A549 treated with AZD9567 at 1 μM for 4 hours (cell line): ENCODE data around the gene ZNF776. TPM values are rescaled to one million over a fixed set of nuclear protein-coding genes. Genes with fewer than 3 reads are reported as not detected.

ENCODE experiments used
- total RNA-seq: library from RNA; stranded (reverse); fragments of 200-300 nt; extraction: Qiagen RNA extraction; gene quantifications from 5 replicates; pipeline ENCODE4 v1.2.3, GENCODE V29; 2022; ENCODE audit not compliant: insufficient read depth

Gene ZNF776
- 5.2 to 10.3 TPM (median 5.8 TPM) in 5 replicates for total RNA-seq

GRCh38 chr19:57746580-57747471, at the start of gene ZNF776:
TSS of gene ZNF776 (plus strand) at chr19:57746815. CDS start at chr19:57747059, 244 bp downstream.

GRCh38 chr19:57708641-57709361, 37.8 kb upstream of the ZNF776 start, which contains the start of gene ZNF154:
TSS of gene ZNF154 (minus strand) at chr19:57709204. CDS start at chr19:57708971, 233 bp downstream.

DNA sequence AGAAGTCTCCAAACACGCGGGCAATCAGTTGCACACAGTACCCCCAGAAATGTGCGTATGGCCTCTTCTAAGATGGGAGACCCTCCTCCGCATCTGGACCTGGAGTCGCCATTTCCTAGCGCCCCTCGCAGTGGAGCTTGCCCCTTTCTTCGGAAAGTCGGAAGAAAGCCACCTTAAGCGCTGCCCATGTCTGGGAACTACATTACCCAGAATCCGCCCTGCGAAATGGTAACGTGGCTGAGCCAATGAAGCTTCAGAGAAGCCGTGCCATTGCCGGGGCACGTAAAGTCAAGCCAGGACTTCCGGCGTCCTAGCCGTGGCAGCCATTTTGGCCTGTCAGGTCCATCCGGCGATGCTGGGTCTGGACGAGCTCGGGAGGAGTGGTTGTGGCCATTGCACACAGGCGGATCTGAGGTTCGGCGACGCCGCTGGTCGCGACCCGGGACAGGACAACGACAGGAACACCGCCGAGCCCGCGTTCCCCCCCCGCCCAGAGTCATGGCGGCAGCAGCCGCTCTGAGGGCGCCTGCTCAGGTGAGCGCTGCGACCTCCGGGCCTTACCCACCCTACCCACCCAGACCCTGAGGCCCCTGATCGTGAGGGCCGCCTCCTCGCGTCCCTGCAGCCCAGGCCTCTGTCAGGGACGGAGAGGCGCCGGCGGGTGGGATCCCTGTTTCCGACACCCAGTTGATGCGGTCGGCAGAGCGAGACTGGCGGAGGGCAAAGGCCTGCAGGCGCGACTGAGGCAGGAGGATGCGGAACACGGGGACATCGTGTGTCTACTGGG, 22.9 kb downstream of the ZNF776 start, which contains the start of gene ZNF586:
Gene ZNF586, plus strand, starts transcription at position 332 of the 787 bp plus-strand sequence. Its CDS starts 167 bp downstream, at position 499.

Other genes starting within 250 kb of the ZNF776 start
- 4.6 to 11.1 TPM (median 5.6 TPM) in 5 replicates for gene ZNF773, start 246.9 kb upstream of the ZNF776 start, total RNA-seq
- gene ZNF549, start 219.5 kb upstream of the ZNF776 start, total RNA-seq: 1.5 to 3.6 TPM (median 1.6 TPM) in 5 replicates
- gene ZNF550, start 187.0 kb upstream of the ZNF776 start, total RNA-seq: 3.2 to 4.8 TPM (median 4.3 TPM) in 5 replicates
- gene ZNF416, start 167.9 kb upstream of the ZNF776 start, total RNA-seq: 3.4 to 4.6 TPM (median 4.2 TPM) in 5 replicates
- gene ZIK1, start 162.7 kb upstream of the ZNF776 start, total RNA-seq: 0.18 TPM in 1 of 5 replicates, not detected in the others
- gene ZNF530, start 146.9 kb upstream of the ZNF776 start, total RNA-seq: 3.9 to 6.5 TPM (median 4.6 TPM) in 5 replicates
- gene ZNF134, start 132.6 kb upstream of the ZNF776 start, total RNA-seq: 7.5 to 20.4 TPM (median 8.9 TPM) in 5 replicates
- gene ZNF211, start 113.6 kb upstream of the ZNF776 start, total RNA-seq: 5.6 to 7.8 TPM (median 6.5 TPM) in 5 replicates
- gene ZSCAN4, start 77.9 kb upstream of the ZNF776 start, total RNA-seq: not detected in 5 replicates
- gene ZNF551, start 64.8 kb upstream of the ZNF776 start, total RNA-seq: 5.3 to 5.6 TPM (median 5.6 TPM) in 5 replicates
- not detected in 5 replicates for gene ZNF154, start 37.6 kb upstream of the ZNF776 start, total RNA-seq
- gene ZNF671, start 19.2 kb upstream of the ZNF776 start, total RNA-seq: 0.76 to 1.3 TPM (median 1.0 TPM) in 5 replicates
- gene ZNF586, start 22.9 kb downstream of the ZNF776 start, total RNA-seq: 4.8 to 12.4 TPM (median 5.5 TPM) in 5 replicates
- gene ZNF552, start 68.1 kb downstream of the ZNF776 start, total RNA-seq: 4.9 to 7.3 TPM (median 5.0 TPM) in 5 replicates
- 5.4 to 7.7 TPM (median 7.6 TPM) in 5 replicates for gene ZNF587B, start 83.5 kb downstream of the ZNF776 start, total RNA-seq
- 6.1 to 15.3 TPM (median 7.3 TPM) in 5 replicates for gene ZNF587, start 103.0 kb downstream of the ZNF776 start, total RNA-seq
- 1.8 to 3.6 TPM (median 3.1 TPM) in 4 of 5 replicates, not detected in the other for gene ZNF814, start 142.2 kb downstream of the ZNF776 start, total RNA-seq
- 2.7 to 4.3 TPM (median 3.4 TPM) in 5 replicates for gene ZNF417, start 169.8 kb downstream of the ZNF776 start, total RNA-seq
- gene ZNF418, start 188.6 kb downstream of the ZNF776 start, total RNA-seq: 0.91 to 1.2 TPM (median 1.1 TPM) in 5 replicates
- gene ZNF256, start 200.9 kb downstream of the ZNF776 start, total RNA-seq: 0.94 to 1.4 TPM (median 1.2 TPM) in 5 replicates
- 0.09 TPM in 1 of 5 replicates, not detected in the others for gene C19orf18, start 227.7 kb downstream of the ZNF776 start, total RNA-seq